ENCODE data around the gene SOX6. TPM values are rescaled to one million over a fixed set of nuclear protein-coding genes. Genes with fewer than 3 reads are reported as not detected.
A peak's percentile ranks its signal among the peaks of the same experiment; 100 is the strongest.

The SOX6 gene
- total RNA-seq, 4 donors from 2014 or later = 25.3 to 42.3 (median 37.4) TPM

- intact Hi-C loops (cut with DNase I; ENCODE audit: low total_unique reads) = no loop called here
These were observed 17.4 kb upstream of the SOX6 start for GRCh38 chr11:16373768-16374167.

GRCh38 chr11:16372355-16372754 is 16.0 kb upstream of the SOX6 start:
- no peak for TF ChIP-seq POLR2A (IDR thresholded peaks at IDR 0.05)
- no peak for TF ChIP-seq CTCF (IDR thresholded peaks at IDR 0.05 in 4 of 5, conservative IDR thresholded peaks at IDR 0.05 in 1 of 5)
- Histone ChIP-seq H3K36me3 (no peaks in the 10 kb centered on the region), H3K4me1 (peaks cover 6 to 9% of the 10 kb centered on the region in 2 donors), H3K27me3 (no peaks in the 10 kb centered on the region), H3K4me3 (no peak overlapping the region), H3K27ac (no peak overlapping the region), H3K9me3 (no peaks in the 10 kb centered on the region)
- no peak for ATAC-seq
- intact Hi-C loops (cut with DNase I; ENCODE audit: low total_unique reads) = no loop called here
- in situ Hi-C loops (cut with MboI; ENCODE audit: low sequenced_read_pairs in 4 of 4) = no loop called here
- no peak for DNase-seq

More at GRCh38 chr11:16373768-16374167, 17.4 kb upstream of the SOX6 start:
- no peak overlapping the region for H3K4me3 ChIP-seq
- H3K9me3 ChIP-seq = no peaks in the 10 kb centered on the region
- peaks cover 6 to 9% of the 10 kb centered on the region in 2 donors for H3K4me1 ChIP-seq
- ATAC-seq = no peak
- no peak for DNase-seq
- TF ChIP-seq CTCF (IDR thresholded peaks at IDR 0.05 in 4 of 5, conservative IDR thresholded peaks at IDR 0.05 in 1 of 5) (no peak), POLR2A (IDR thresholded peaks at IDR 0.05) (no peak)
- no peaks in the 10 kb centered on the region for H3K36me3 ChIP-seq
- no peak overlapping the region for H3K27ac ChIP-seq
- in situ Hi-C loops (cut with MboI; ENCODE audit: low sequenced_read_pairs in 4 of 4) = no loop called here
- no peaks in the 10 kb centered on the region for H3K27me3 ChIP-seq

- ATAC-seq = no peak
- H3K36me3 ChIP-seq = no peaks in the 10 kb centered on the region
- TF ChIP-seq POLR2A (IDR thresholded peaks at IDR 0.05) (no peak), CTCF (IDR thresholded peaks at IDR 0.05 in 4 of 5, conservative IDR thresholded peaks at IDR 0.05 in 1 of 5) (no peak)
- DNase-seq = no peak
- intact Hi-C loops (cut with DNase I; ENCODE audit: low total_unique reads) = no loop called here
- no peaks in the 10 kb centered on the region for H3K9me3 ChIP-seq
- peaks cover 25% of the 10 kb centered on the region in 2 donors for H3K4me1 ChIP-seq
- in situ Hi-C loops (cut with MboI; ENCODE audit: low sequenced_read_pairs in 4 of 4) = no loop called here
- no peak overlapping the region for H3K27ac ChIP-seq
- H3K4me3 ChIP-seq = no peak overlapping the region
- no peaks in the 10 kb centered on the region for H3K27me3 ChIP-seq
These were observed 10.9 kb upstream of the SOX6 start for GRCh38 chr11:16367252-16367651.

GRCh38 chr11:16365581-16366228 is 9.4 kb upstream of the SOX6 start:
- Histone ChIP-seq H3K9me3 (no peaks in the 10 kb centered on the region), H3K4me3 (no peak overlapping the region), H3K27ac (peak overlapping the region in 2 of 4 donors; percentile 5 to 49), H3K27me3 (no peaks in the 10 kb centered on the region), H3K36me3 (no peaks in the 10 kb centered on the region), H3K4me1 (peaks cover 25 to 31% of the 10 kb centered on the region in 2 donors)
- no peak for ATAC-seq
- intact Hi-C loops (cut with DNase I; ENCODE audit: low total_unique reads) (no loop called here), in situ Hi-C loops (cut with MboI; ENCODE audit: low sequenced_read_pairs in 4 of 4) (no loop called here)
- no peak for DNase-seq
- no peak for TF ChIP-seq CTCF (IDR thresholded peaks at IDR 0.05 in 4 of 5, conservative IDR thresholded peaks at IDR 0.05 in 1 of 5)
- TF ChIP-seq POLR2A (IDR thresholded peaks at IDR 0.05) = no peak

- in situ Hi-C loops (cut with MboI; ENCODE audit: low sequenced_read_pairs in 4 of 4) (no loop called here), intact Hi-C loops (cut with DNase I; ENCODE audit: low total_unique reads) (no loop called here)
- Histone ChIP-seq H3K36me3 (no peaks in the 10 kb centered on the region), H3K4me3 (no peak overlapping the region), H3K27ac (peak overlapping the region in 1 of 4 donors; percentile 23), H3K4me1 (peaks cover 25 to 31% of the 10 kb centered on the region in 2 donors), H3K9me3 (no peaks in the 10 kb centered on the region), H3K27me3 (no peaks in the 10 kb centered on the region)
- no peak for DNase-seq
- ATAC-seq = peak in 1 of 2 donors; percentile 46
- TF ChIP-seq POLR2A (IDR thresholded peaks at IDR 0.05) = no peak
- TF ChIP-seq CTCF (IDR thresholded peaks at IDR 0.05 in 4 of 5, conservative IDR thresholded peaks at IDR 0.05 in 1 of 5) = no peak
These were observed 7.9 kb upstream of the SOX6 start for GRCh38 chr11:16364254-16364653.
